Neural cell (in vitro differentiated cells): ENCODE data around the gene KCNAB1. TPM values are rescaled to one million over a fixed set of nuclear protein-coding genes. Genes with fewer than 3 reads are reported as not detected.

ENCODE experiments used
- H2AFZ ChIP-seq: fragments of 200-600, 300-800 bp; sonication (generic), shearing (Covaris generic); 2 replicates; pipeline ENCODE4 v1.6.0; 2014; ENCODE audit warnings: low read depth, mild to moderate bottlenecking, antibody characterized with exemption, low read length, moderate library complexity
- H3F3A ChIP-seq: fragments of 200-600 bp; shearing (Covaris generic); 2 replicates; pipeline ENCODE4 v1.6.1; 2016; ENCODE audit warnings: mild to moderate bottlenecking, moderate library complexity, mixed read lengths, antibody characterized with exemption, low read length; ENCODE audit not compliant: insufficient read depth, poor library complexity, severe bottlenecking
- H3K27ac ChIP-seq: fragments of 200-600, 300-800 bp; sonication (generic), shearing (Covaris generic); 2 replicates; pipeline ENCODE4 v1.5.1; 2014; ENCODE audit warnings: mild to moderate bottlenecking, low read length, moderate library complexity
- H3K27me3 ChIP-seq: fragments of 300-800, 200-600 bp; sonication (generic), shearing (Covaris generic); 2 replicates; pipeline ENCODE4 v1.6.0; 2014; ENCODE audit warnings: mild to moderate bottlenecking, low read depth, low read length, moderate library complexity; ENCODE audit not compliant: insufficient read depth
- H3K36me3 ChIP-seq: fragments of 300-800, 200-600 bp; sonication (generic), shearing (Covaris generic); 2 replicates; pipeline ENCODE4 v1.5.1; 2014; ENCODE audit warnings: mild to moderate bottlenecking, antibody characterized with exemption, low read length, moderate library complexity; ENCODE audit not compliant: insufficient read depth
- H3K4me2 ChIP-seq: fragments of 300-800, 200-600 bp; sonication (generic), shearing (Covaris generic); 2 replicates; pipeline ENCODE4 v1.6.0; 2014; ENCODE audit warnings: mild to moderate bottlenecking, low read length
- H3K4me3 ChIP-seq: fragments of 300-800, 200-600 bp; sonication (generic), shearing (Covaris generic); 2 replicates; pipeline ENCODE4 v1.5.1; 2014; ENCODE audit warnings: mild to moderate bottlenecking, low read length, moderate library complexity
- H3K79me2 ChIP-seq: fragments of 200-600 bp; shearing (Covaris generic); replicated peaks from 2 replicates; pipeline ENCODE4 v1.6.0; 2014; ENCODE audit warnings: mild to moderate bottlenecking, low read length, moderate library complexity; ENCODE audit not compliant: insufficient read depth
- H3K9ac ChIP-seq: fragments of 300-800, 200-600 bp; sonication (generic), shearing (Covaris generic); 2 replicates; pipeline ENCODE4 v1.6.1; 2016; ENCODE audit warnings: mild to moderate bottlenecking, low read length, mixed read lengths
- H3K9me2 ChIP-seq: fragments of 200-600 bp; shearing (Covaris generic); 2 replicates; pipeline ENCODE4 v1.6.1; 2016; ENCODE audit warnings: mild to moderate bottlenecking, low read length, mixed read lengths; ENCODE audit not compliant: insufficient read depth
- H3K9me3 ChIP-seq: fragments of 200-600, 300-800 bp; sonication (generic), shearing (Covaris generic); 2 replicates; pipeline ENCODE4 v1.6.1; 2016; ENCODE audit warnings: mild to moderate bottlenecking, mixed run types, low read length, moderate library complexity, mixed read lengths
- H4K20me1 ChIP-seq: fragments of 200-600 bp; shearing (Covaris generic); 2 replicates; pipeline ENCODE4 v1.6.1; 2016; ENCODE audit warnings: mild to moderate bottlenecking, mixed run types; ENCODE audit not compliant: insufficient read depth
- CTCF ChIP-seq: fragments of 450-650 bp; IDR thresholded peaks from 2 replicates; pipeline ENCODE4 v1.5.1; 2014; ENCODE audit warnings: antibody characterized with exemption, mild to moderate bottlenecking, moderate library complexity; ENCODE audit not compliant: poor library complexity, severe bottlenecking
- EP300 ChIP-seq: fragments of 450-650 bp; conservative IDR thresholded peaks from 2 replicates; pipeline ENCODE4 v1.6.1; 2014; ENCODE audit warnings: antibody characterized with exemption, mild to moderate bottlenecking, moderate library complexity; ENCODE audit not compliant: poor library complexity, severe bottlenecking
- EZH2 ChIP-seq: fragments of 200-600, 300-800 bp; shearing (Covaris generic), sonication (generic); IDR thresholded peaks from 2 replicates; pipeline ENCODE4 v1.6.1; 2014; ENCODE audit warnings: antibody characterized with exemption, low read length, borderline replicate concordance, mild to moderate bottlenecking; ENCODE audit not compliant: insufficient read depth, poor library complexity, severe bottlenecking
- MXI1 ChIP-seq: fragments of 450-650 bp; conservative IDR thresholded peaks from 2 replicates; pipeline ENCODE4 v1.6.1; 2014; ENCODE audit warnings: antibody characterized with exemption, mild to moderate bottlenecking; ENCODE audit not compliant: poor library complexity, severe bottlenecking
- POLR2AphosphoS5 ChIP-seq: IDR thresholded peaks from 2 replicates; pipeline ENCODE4 v1.6.1; 2012
- RAD21 ChIP-seq: fragments of 450-650 bp; conservative IDR thresholded peaks from 2 replicates; pipeline ENCODE4 v1.6.1; 2014; ENCODE audit warnings: antibody characterized with exemption, mild to moderate bottlenecking, moderate library complexity
- REST ChIP-seq: IDR thresholded peaks from 2 replicates; pipeline ENCODE4 v1.6.1; 2012; ENCODE audit warnings: borderline replicate concordance
- SMC3 ChIP-seq: fragments of 450-650 bp; conservative IDR thresholded peaks from 2 replicates; pipeline ENCODE4 v1.6.1; 2014; ENCODE audit warnings: antibody characterized with exemption, mild to moderate bottlenecking, moderate library complexity; ENCODE audit not compliant: poor library complexity
- TAF1 ChIP-seq: IDR thresholded peaks from 2 replicates; pipeline ENCODE4 v1.6.1; 2012; ENCODE audit warnings: low read depth
- polyA plus RNA-seq: library from polyadenylated mRNA; depleted of rRNA; stranded (reverse); fragments of >200 nt; gene quantifications from 2 replicates; pipeline ENCODE4 v1.2.3, GENCODE V29; 2014

Gene KCNAB1
- polyA plus RNA-seq, 1 donor from 2014 or later: 14.9 TPM

GRCh38 chr3:156513619-156514018 lies 393.2 kb downstream of the KCNAB1 start:
- Histone ChIP-seq H4K20me1 (no peaks in the 10 kb centered on the region), H3K4me3 (no peak overlapping the region), H3K4me2 (no peak overlapping the region), H3K9me3 (no peaks in the 10 kb centered on the region), H3K36me3 (no peaks in the 10 kb centered on the region), H3K27me3 (no peaks in the 10 kb centered on the region), H3K9me2 (no peaks in the 10 kb centered on the region), H3F3A (no peaks in the 10 kb centered on the region), H3K9ac (no peak overlapping the region), H3K27ac (no peak overlapping the region), H3K79me2 (no peaks in the 10 kb centered on the region), H2AFZ (no peak overlapping the region)
- TF ChIP-seq SMC3 (no peak), POLR2AphosphoS5 (no peak), CTCF (no peak), TAF1 (no peak), RAD21 (no peak), MXI1 (no peak), EP300 (no peak), REST (no peak), EZH2 (no peak)

- no peaks in the 10 kb centered on the region for H3K36me3 ChIP-seq
- no peak for TF ChIP-seq RAD21
- TF ChIP-seq EP300: no peak
- no peak for TF ChIP-seq TAF1
- TF ChIP-seq CTCF: no peak
- TF ChIP-seq REST: no peak
- no peak for TF ChIP-seq MXI1
- no peak for TF ChIP-seq SMC3
- no peak for TF ChIP-seq POLR2AphosphoS5
- no peaks in the 10 kb centered on the region for H3K9me2 ChIP-seq
- H3K79me2 ChIP-seq: no peaks in the 10 kb centered on the region
- no peak overlapping the region for H2AFZ ChIP-seq
- no peaks in the 10 kb centered on the region for H3K27me3 ChIP-seq
- H3F3A ChIP-seq: no peaks in the 10 kb centered on the region
- H3K27ac ChIP-seq: no peak overlapping the region
- no peaks in the 10 kb centered on the region for H3K9me3 ChIP-seq
- no peak overlapping the region for H3K4me2 ChIP-seq
- H3K9ac ChIP-seq: no peak overlapping the region
- no peak overlapping the region for H3K4me3 ChIP-seq
- H4K20me1 ChIP-seq: no peaks in the 10 kb centered on the region
Measured at GRCh38 chr3:156516284-156516683, 395.9 kb downstream of the KCNAB1 start.
